Osteoblast (primary cell): ENCODE results near the gene COL19A1. TPM values are rescaled to one million over a fixed set of nuclear protein-coding genes. Genes with fewer than 3 reads are reported as not detected.

Source experiments
- DNase-seq: peaks from one replicate; pipeline ENCODE4 v3.0.0; 2011; ENCODE audit warnings: low spot score, mixed read lengths; ENCODE audit not compliant: insufficient read length; ENCODE audit errors: missing footprints
- H2AFZ ChIP-seq: 2 replicates; pipeline ENCODE4 v1.6.0; 2011; ENCODE audit warnings: mild to moderate bottlenecking, low read length
- H3K27ac ChIP-seq: 2 replicates; pipeline ENCODE4 v1.5.1; 2011; ENCODE audit warnings: mild to moderate bottlenecking, low read depth, low read length, moderate library complexity
- H3K27me3 ChIP-seq: 2 replicates; pipeline ENCODE4 v1.6.0; 2012; ENCODE audit warnings: mild to moderate bottlenecking, control low read depth, inconsistent platforms, low read length, moderate library complexity; ENCODE audit not compliant: insufficient read depth
- H3K36me3 ChIP-seq: 2 replicates; pipeline ENCODE4 v1.5.1; 2011; ENCODE audit warnings: mild to moderate bottlenecking, low read length, control low read depth, moderate library complexity; ENCODE audit not compliant: insufficient read depth
- H3K4me1 ChIP-seq: 2 replicates; pipeline ENCODE4 v1.5.1; 2011; ENCODE audit warnings: mild to moderate bottlenecking, low read length, control low read depth, moderate library complexity; ENCODE audit not compliant: insufficient read depth
- H3K4me2 ChIP-seq: 2 replicates; pipeline ENCODE4 v1.6.0; 2011; ENCODE audit warnings: mild to moderate bottlenecking, low read length; ENCODE audit not compliant: insufficient read depth
- H3K4me3 ChIP-seq: fragments of 200-600 bp; sonication (generic); 3 replicates; pipeline ENCODE4 v1.5.1; 2012; ENCODE audit warnings: mild to moderate bottlenecking, low read length, inconsistent platforms; ENCODE audit not compliant: insufficient read depth
- H3K79me2 ChIP-seq: 2 replicates; pipeline ENCODE4 v1.6.0; 2012; ENCODE audit warnings: mild to moderate bottlenecking, low read length, control low read depth, inconsistent platforms; ENCODE audit not compliant: insufficient read depth
- H3K9me3 ChIP-seq: 2 replicates; pipeline ENCODE4 v1.5.1; 2011; ENCODE audit warnings: low read depth, low read length, control low read depth
- H4K20me1 ChIP-seq: 2 replicates; pipeline ENCODE4 v1.6.0; 2012; ENCODE audit warnings: mild to moderate bottlenecking, low read length, control low read depth; ENCODE audit not compliant: insufficient read depth
- total RNA-seq: library from RNA; depleted of rRNA; stranded (reverse); fragments of >200 nt; gene quantifications from 2 replicates; pipeline ENCODE4 v1.2.3, GENCODE V29; 2012
- TF ChIP-seq, protein P1 (sequence below): IDR thresholded peaks from 2 replicates; pipeline ENCODE4 v1.5.1; 2011; ENCODE audit warnings: mild to moderate bottlenecking, low read depth, low read length, moderate library complexity; ENCODE audit errors: extremely low read depth

The COL19A1 gene
- total RNA-seq, 1 donor: under 0.01 TPM

DNA sequence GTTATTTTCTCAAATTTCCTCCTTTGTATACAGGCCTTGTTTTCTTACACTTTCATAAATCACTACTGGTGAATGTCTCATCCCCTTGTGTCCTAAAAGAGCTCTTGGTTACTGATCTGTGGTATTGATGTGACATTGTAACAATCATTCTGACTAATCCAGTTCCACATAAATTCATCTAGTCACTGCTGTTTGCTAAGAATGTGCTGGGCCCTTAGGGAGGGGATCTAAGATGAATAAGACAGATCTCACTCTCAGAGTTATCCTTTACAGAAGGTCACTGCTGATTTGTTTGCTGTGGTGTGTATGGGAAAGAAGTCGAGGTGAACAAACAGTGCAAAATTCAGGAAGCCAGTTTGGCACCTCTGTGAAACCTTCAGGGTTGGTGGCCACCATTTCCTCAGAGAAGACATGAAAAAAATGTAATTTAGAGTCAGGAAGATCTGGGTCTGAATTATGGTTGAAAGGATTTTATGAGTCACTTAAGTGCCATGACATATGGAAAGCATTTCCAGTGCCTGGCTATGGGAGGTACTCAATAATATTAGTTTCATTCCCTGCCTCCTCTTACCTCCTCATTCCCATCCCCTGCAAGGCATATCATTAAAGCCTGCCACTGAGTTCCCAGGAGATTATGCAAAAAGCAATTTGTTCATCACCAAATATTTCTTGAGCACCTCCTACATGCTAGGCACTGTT is 314.7 kb downstream of the COL19A1 start:
- no peaks in the 10 kb centered on the region for H3K4me1 ChIP-seq
- H2AFZ ChIP-seq: no peak overlapping the region
- H3K4me3 ChIP-seq: no peak overlapping the region
- TF ChIP-seq, protein P1, sequence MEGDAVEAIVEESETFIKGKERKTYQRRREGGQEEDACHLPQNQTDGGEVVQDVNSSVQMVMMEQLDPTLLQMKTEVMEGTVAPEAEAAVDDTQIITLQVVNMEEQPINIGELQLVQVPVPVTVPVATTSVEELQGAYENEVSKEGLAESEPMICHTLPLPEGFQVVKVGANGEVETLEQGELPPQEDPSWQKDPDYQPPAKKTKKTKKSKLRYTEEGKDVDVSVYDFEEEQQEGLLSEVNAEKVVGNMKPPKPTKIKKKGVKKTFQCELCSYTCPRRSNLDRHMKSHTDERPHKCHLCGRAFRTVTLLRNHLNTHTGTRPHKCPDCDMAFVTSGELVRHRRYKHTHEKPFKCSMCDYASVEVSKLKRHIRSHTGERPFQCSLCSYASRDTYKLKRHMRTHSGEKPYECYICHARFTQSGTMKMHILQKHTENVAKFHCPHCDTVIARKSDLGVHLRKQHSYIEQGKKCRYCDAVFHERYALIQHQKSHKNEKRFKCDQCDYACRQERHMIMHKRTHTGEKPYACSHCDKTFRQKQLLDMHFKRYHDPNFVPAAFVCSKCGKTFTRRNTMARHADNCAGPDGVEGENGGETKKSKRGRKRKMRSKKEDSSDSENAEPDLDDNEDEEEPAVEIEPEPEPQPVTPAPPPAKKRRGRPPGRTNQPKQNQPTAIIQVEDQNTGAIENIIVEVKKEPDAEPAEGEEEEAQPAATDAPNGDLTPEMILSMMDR: no peak
- no peaks in the 10 kb centered on the region for H4K20me1 ChIP-seq
- DNase-seq: no peak
- H3K4me2 ChIP-seq: no peak overlapping the region
- no peak overlapping the region for H3K27ac ChIP-seq
- H3K9me3 ChIP-seq: no peaks in the 10 kb centered on the region
- no peaks in the 10 kb centered on the region for H3K79me2 ChIP-seq
- H3K27me3 ChIP-seq: no peaks in the 10 kb centered on the region
- no peaks in the 10 kb centered on the region for H3K36me3 ChIP-seq

DNA sequence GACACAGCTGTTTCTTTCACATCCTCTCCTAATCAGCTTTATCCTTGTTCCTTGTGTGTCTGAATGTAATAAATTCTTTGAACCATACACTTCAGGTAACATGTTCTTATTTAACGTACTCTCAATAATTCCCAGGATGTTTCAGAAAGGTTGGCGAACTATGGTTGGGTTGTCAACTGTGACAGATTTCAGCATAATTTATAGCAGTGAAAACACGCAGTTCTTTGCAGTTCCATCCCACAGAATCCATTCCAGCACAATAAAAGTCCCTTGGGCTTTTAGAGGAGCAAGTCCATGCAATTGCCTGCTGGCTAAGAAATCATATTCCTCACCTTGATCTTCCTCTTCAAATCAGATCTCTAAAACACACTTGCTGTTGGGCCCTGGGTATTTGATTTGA is 317.2 kb downstream of the COL19A1 start:
- H3K27me3 ChIP-seq: no peaks in the 10 kb centered on the region
- no peaks in the 10 kb centered on the region for H3K9me3 ChIP-seq
- H3K79me2 ChIP-seq: no peaks in the 10 kb centered on the region
- TF ChIP-seq, protein P1: no peak
- no peaks in the 10 kb centered on the region for H4K20me1 ChIP-seq
- no peaks in the 10 kb centered on the region for H3K36me3 ChIP-seq
- H3K4me2 ChIP-seq: no peak overlapping the region
- no peak for DNase-seq
- H3K4me1 ChIP-seq: no peaks in the 10 kb centered on the region
- no peak overlapping the region for H3K27ac ChIP-seq
- no peak overlapping the region for H3K4me3 ChIP-seq
- no peak overlapping the region for H2AFZ ChIP-seq

DNA sequence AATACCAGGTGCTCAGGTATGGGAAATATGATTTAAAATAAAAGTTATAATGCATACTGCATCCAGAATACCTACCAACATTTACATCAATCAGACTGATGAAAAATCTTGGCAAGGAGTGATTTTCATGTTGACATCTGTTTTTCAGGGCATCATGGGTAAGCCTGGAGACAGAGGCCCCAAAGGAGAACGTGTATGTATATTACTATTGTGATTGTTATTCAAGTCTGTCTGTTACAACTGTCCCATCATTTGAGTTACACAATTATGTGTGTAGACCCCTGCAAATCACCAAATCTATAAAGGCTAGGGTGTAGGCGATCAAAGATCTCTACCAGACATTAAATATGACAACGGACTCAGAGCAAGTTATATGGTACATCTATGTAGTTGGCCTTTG is 318.4 kb downstream of the COL19A1 start:
- TF ChIP-seq, protein P1: no peak
- H3K27me3 ChIP-seq: no peaks in the 10 kb centered on the region
- no peaks in the 10 kb centered on the region for H3K4me1 ChIP-seq
- no peaks in the 10 kb centered on the region for H3K9me3 ChIP-seq
- no peak for DNase-seq
- no peak overlapping the region for H3K4me3 ChIP-seq
- no peaks in the 10 kb centered on the region for H4K20me1 ChIP-seq
- no peaks in the 10 kb centered on the region for H3K79me2 ChIP-seq
- H2AFZ ChIP-seq: no peak overlapping the region
- no peaks in the 10 kb centered on the region for H3K36me3 ChIP-seq
- H3K27ac ChIP-seq: no peak overlapping the region
- H3K4me2 ChIP-seq: no peak overlapping the region

DNA sequence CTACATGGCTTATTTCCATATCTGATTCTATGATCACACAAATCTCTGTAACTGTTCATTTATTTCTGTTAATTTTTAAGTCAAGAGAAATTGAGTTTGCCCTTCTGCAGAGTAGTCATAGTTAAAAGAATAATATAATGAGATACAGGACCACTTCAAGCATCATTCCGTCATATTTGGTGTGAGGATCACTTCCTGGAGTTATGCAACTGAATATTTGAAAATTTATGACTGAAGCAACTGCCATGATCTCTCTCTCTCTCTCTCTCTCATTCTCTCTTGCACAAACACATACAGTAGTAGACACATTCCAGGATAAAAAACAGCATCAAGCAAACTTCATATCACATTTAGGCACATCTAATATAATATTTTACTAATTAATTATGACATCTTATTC is 320.1 kb downstream of the COL19A1 start:
- Histone ChIP-seq H3K9me3 (no peaks in the 10 kb centered on the region), H4K20me1 (no peaks in the 10 kb centered on the region), H3K36me3 (no peaks in the 10 kb centered on the region), H2AFZ (no peak overlapping the region), H3K79me2 (no peaks in the 10 kb centered on the region), H3K4me1 (no peaks in the 10 kb centered on the region), H3K27ac (no peak overlapping the region), H3K4me2 (no peak overlapping the region), H3K4me3 (no peak overlapping the region), H3K27me3 (no peaks in the 10 kb centered on the region)
- DNase-seq: no peak
- TF ChIP-seq, protein P1: no peak
